T-helper 17 cell (primary cell): ENCODE measurements around the gene FUT3. TPM values are rescaled to one million over a fixed set of nuclear protein-coding genes. Genes with fewer than 3 reads are reported as not detected.

Experiments used
- ATAC-seq: fragments of 150-1000 bp; cut with Tn5 transposase; 2 replicates; pipeline ENCODE4 v1.10.0; 2021; ENCODE audit warnings: mild to moderate bottlenecking, moderate library complexity
- DNase-seq, 3 donors: peaks; one replicate each; pipeline versions ENCODE4 v3.0.0 to v3.0.0-alpha.2; 2020 to 2021
- H3K9me3 ChIP-seq: one replicate; pipeline ENCODE4 v1.7.0; 2013; ENCODE audit warnings: low read length, mild to moderate bottlenecking; ENCODE audit not compliant: control insufficient read depth, poor library complexity, severe bottlenecking
- H3K27ac Mint-ChIP-seq: one replicate; pipeline ENCODE4 v1.8.0; 2022; ENCODE audit warnings: mild to moderate bottlenecking, moderate library complexity, mixed read lengths
- H3K27me3 Mint-ChIP-seq: one replicate; pipeline ENCODE4 v1.8.0; 2022; ENCODE audit warnings: mixed read lengths
- H3K36me3 Mint-ChIP-seq: one replicate; pipeline ENCODE4 v1.8.0; 2022; ENCODE audit warnings: low read depth, mixed read lengths
- H3K4me1 Mint-ChIP-seq: one replicate; pipeline ENCODE4 v1.8.0; 2022; ENCODE audit warnings: mild to moderate bottlenecking, mixed read lengths
- H3K4me3 Mint-ChIP-seq: one replicate; pipeline ENCODE4 v1.8.0; 2022; ENCODE audit warnings: mild to moderate bottlenecking, moderate library complexity, mixed read lengths
- total RNA-seq, 4 donors: library from RNA in 2 of 4; stranded (reverse) in 2 of 4; gene quantifications; one replicate each; pipeline ENCODE4 v1.2.3 and lab custom pipeline; 2022 to 2026

FUT3 gene
- total RNA-seq, 2 donors from 2014 or later = 0.50 TPM; not detected in 1

DNA sequence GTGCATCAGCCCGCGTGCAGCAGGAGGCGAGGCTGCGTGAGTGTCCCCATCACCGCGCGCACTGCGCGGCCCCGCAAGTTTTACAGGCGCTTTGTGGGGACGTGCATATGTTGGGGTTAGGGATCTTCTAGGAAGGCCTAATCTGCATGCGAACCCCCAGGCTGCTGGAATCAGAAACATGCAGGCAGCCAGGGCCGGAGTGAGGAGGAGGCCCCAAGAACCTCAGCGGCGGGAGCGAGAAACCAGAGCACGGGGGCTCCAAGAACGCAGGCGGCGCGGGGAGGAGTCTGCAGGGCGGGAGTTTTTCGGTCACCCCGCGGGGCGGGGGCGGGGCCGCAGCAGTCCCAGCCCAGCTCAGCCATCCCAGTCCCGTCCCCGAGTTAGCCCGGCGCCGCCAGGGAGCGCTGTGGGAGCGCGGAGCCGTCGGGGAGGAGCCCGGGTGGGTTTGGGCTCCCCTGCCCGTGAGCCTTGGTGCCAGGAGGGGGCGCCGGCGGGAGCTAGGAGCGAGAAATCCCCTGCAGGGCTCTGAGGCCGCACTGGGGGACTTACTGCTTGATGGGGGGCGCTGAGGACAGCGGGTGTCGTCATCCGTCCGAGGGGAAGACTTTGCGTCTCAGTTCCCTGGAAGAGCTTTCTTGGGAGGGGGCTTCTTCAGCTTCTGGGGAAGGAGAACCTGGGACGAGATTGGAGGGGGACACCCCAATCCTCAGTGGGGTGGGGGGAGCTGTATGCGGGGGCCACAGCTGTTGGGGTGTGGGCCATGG lies 47.3 kb downstream of the FUT3 start:
- Mint-ChIP-seq H3K4me1 (peaks cover 12% of the 10 kb centered on the region), H3K27ac (peak overlapping the region; percentile 75), H3K27me3 (peaks cover 14% of the 10 kb centered on the region), H3K4me3 (peak overlapping the region; percentile 87), H3K36me3 (peaks cover under 1% of the 10 kb centered on the region)
- peak; percentile 88 to 96 (median 92) for DNase-seq
- H3K9me3 ChIP-seq = no peaks in the 10 kb centered on the region
- peak; percentile 97 for ATAC-seq

DNA sequence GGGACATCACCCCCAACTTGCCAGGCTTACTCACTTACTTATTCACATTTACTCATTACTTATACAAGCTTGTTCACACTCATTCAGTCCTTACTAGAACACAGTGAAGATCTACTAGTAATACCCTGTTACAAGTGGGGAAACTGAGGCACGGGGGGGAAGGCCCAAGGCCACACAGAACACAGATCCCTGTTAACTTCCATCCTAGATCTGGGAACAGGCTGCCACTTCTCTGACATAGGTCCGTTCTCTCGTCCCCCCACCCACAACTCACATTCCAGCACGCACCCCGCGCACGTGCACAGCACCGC lies 47.9 kb downstream of the FUT3 start:
- ATAC-seq = no peak
- no peak overlapping the region for H3K27ac Mint-ChIP-seq
- peaks cover 17% of the 10 kb centered on the region for H3K27me3 Mint-ChIP-seq

GRCh38 chr19:5801796-5802619 lies 49.2 kb downstream of the FUT3 start:
- Mint-ChIP-seq H3K27me3 (peaks cover 17% of the 10 kb centered on the region), H3K27ac (no peak overlapping the region), H3K36me3 (peaks cover 2% of the 10 kb centered on the region), H3K4me3 (peak overlapping the region; percentile 31), H3K4me1 (peaks cover 12% of the 10 kb centered on the region)
- no peak for DNase-seq
- no peak for ATAC-seq
- no peaks in the 10 kb centered on the region for H3K9me3 ChIP-seq

More for the DNA sequence above, 47.9 kb downstream of the FUT3 start:
- peaks cover 12% of the 10 kb centered on the region for H3K4me1 Mint-ChIP-seq
- peaks cover 2% of the 10 kb centered on the region for H3K36me3 Mint-ChIP-seq
- no peak for DNase-seq
- H3K4me3 Mint-ChIP-seq = peak overlapping the region; percentile 87
- no peaks in the 10 kb centered on the region for H3K9me3 ChIP-seq

DNA sequence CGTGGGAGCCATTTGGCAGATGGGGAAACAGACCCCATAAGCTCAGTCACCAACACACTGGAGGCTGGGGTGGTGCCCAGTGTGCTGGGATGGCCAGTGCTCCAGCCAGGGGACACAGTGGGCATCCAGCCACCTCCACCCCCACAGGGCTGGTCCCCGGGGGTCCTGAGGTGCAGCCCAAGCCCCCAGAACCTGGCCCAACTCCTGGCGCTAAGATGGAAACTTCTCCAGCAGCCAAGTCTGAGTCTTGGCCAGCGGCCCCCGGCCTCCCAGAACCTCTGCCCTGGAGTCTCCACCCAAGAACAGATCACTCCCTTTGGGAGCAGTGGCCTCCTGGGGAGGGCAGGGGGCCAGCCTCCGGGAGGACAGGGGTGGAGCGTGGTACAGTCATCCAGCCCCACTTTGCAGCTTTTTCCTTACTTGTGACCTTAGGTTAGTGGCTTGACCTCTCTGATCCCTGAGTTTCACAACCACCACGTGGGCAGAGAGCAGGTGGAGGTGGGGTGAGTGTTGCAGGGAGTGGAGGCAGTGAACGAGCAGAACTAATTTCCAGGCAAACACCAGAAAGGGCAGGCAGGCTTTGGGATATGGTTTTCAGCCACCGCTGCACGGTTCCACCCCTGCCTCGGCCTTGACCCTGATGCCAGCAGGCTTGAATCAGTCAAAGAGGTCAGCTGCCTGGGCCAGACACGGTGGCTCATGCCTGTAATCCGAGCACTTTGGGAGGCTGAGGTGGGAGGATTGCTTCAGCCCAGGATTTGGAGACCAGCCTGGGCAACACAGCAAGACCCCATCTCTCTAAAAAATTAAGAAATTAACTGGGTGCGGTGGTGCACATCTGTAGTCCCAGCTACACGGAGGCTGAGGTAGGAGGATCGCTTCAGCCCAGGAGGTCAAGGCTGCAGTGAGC lies 50.6 kb downstream of the FUT3 start:
- peaks cover 2% of the 10 kb centered on the region for H3K36me3 Mint-ChIP-seq
- H3K4me3 Mint-ChIP-seq = no peak overlapping the region
- no peak for DNase-seq
- peaks cover 12% of the 10 kb centered on the region for H3K4me1 Mint-ChIP-seq
- H3K27ac Mint-ChIP-seq = no peak overlapping the region
- H3K9me3 ChIP-seq = no peaks in the 10 kb centered on the region
- peaks cover 17% of the 10 kb centered on the region for H3K27me3 Mint-ChIP-seq
- no peak for ATAC-seq

- ATAC-seq = no peak
- peaks cover 12% of the 10 kb centered on the region for H3K4me1 Mint-ChIP-seq
- peaks cover 2% of the 10 kb centered on the region for H3K36me3 Mint-ChIP-seq
- no peak overlapping the region for H3K27ac Mint-ChIP-seq
- H3K27me3 Mint-ChIP-seq = peaks cover 17% of the 10 kb centered on the region
- no peak overlapping the region for H3K4me3 Mint-ChIP-seq
- no peak for DNase-seq
- no peaks in the 10 kb centered on the region for H3K9me3 ChIP-seq
Observed at GRCh38 chr19:5799247-5800241, 51.7 kb downstream of the FUT3 start.

DNA sequence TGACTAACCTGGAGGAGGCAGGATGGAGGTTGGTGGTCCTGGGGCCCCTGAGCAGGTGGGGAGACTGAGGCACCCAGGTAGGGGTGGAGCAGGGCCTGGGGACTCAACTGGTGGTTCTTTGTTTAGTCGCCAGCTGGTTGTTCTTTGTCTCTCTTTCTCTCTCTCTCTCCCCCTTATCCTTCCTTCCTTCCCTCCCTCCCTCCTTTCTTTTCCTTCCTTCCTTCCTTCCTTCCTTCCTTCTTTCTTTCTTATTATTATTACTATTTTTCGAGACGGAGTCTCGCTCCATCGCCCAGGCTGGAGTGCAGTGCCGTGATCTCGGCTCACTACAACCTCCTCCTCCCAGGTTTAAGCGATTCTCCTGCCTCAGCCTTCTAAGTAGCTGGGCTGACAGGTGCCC lies 53.0 kb downstream of the FUT3 start:
- no peaks in the 10 kb centered on the region for H3K9me3 ChIP-seq
- Mint-ChIP-seq H3K4me3 (no peak overlapping the region), H3K27me3 (peaks cover 17% of the 10 kb centered on the region), H3K36me3 (peaks cover 2% of the 10 kb centered on the region), H3K4me1 (peaks cover 7% of the 10 kb centered on the region), H3K27ac (no peak overlapping the region)
- ATAC-seq (no peak), DNase-seq (no peak)

GRCh38 chr19:5795382-5795919 lies 55.8 kb downstream of the FUT3 start:
- Mint-ChIP-seq H3K27me3 (peaks cover 5% of the 10 kb centered on the region), H3K4me3 (no peak overlapping the region), H3K4me1 (peaks cover 3% of the 10 kb centered on the region), H3K36me3 (peaks cover 2% of the 10 kb centered on the region), H3K27ac (no peak overlapping the region)
- H3K9me3 ChIP-seq = no peaks in the 10 kb centered on the region
- no peak for ATAC-seq
- no peak for DNase-seq

DNA sequence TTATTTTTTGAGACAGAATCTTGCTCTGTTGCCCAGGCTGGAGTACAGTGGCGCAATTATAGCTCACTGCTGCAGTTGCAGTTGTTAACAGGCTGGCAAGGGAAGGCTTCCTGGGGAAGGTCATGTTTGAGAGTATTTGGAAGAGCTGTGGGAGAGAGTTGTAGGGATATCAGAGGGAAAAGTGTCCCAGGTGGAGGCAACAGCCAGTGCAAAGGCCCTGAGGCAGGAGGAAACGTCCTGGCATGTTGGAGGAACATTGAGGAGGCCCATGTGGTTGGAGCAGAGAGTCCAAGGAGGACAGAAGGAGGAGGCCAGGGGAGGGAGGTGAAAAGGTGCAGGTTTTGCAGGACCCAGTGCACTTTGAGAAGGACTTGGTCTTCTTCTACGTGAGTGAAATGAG lies 58.1 kb downstream of the FUT3 start:
- no peak overlapping the region for H3K4me3 Mint-ChIP-seq
- DNase-seq (no peak), ATAC-seq (no peak)
- H3K27ac Mint-ChIP-seq = no peak overlapping the region
- H3K27me3 Mint-ChIP-seq = no peaks in the 10 kb centered on the region
- H3K9me3 ChIP-seq = no peaks in the 10 kb centered on the region
- H3K4me1 Mint-ChIP-seq = peaks cover 10% of the 10 kb centered on the region
- H3K36me3 Mint-ChIP-seq = peaks cover 7% of the 10 kb centered on the region

Other genes with a start within 250 kb of the FUT3 start
- gene SAFB2, start 228.7 kb downstream of the FUT3 start, total RNA-seq = 100 to 1,000 TPM; 241 to 255 TPM
- 100 to 1,000 TPM; 173 to 183 TPM for gene SAFB, start 228.4 kb downstream of the FUT3 start, total RNA-seq
- 10 to 100 TPM; 26.9 to 27.9 TPM for gene MICOS13, start 170.9 kb downstream of the FUT3 start, total RNA-seq
- 1 to 10 TPM; 1.4 to 3.1 TPM for gene HSD11B1L, start 170.4 kb downstream of the FUT3 start, total RNA-seq
- gene RPL36, start 161.2 kb downstream of the FUT3 start, total RNA-seq = 1,000 to 10,000 TPM in 1 of 2 donors, 100 to 1,000 TPM in 1; 811 to 1,376 TPM
- 10 to 100 TPM; 61.0 to 65.2 TPM for gene LONP1, start 131.3 kb downstream of the FUT3 start, total RNA-seq
- not detected for gene CATSPERD, start 130.8 kb downstream of the FUT3 start, total RNA-seq
- gene PRR22, start 66.7 kb downstream of the FUT3 start, total RNA-seq = 1 to 10 TPM; 3.8 to 3.9 TPM
- 100 to 1,000 TPM; 128 to 131 TPM for gene DUS3L, start 60.3 kb downstream of the FUT3 start, total RNA-seq
- gene NRTN, start 46.4 kb downstream of the FUT3 start, total RNA-seq = under 1 TPM; 0.35 to 0.39 TPM
- gene FUT6, start 11.7 kb downstream of the FUT3 start, total RNA-seq = not detected
- 1 to 10 TPM; 2.2 to 3.7 TPM for gene FUT5, start 19.1 kb upstream of the FUT3 start, total RNA-seq
- gene NDUFA11, start 52.3 kb upstream of the FUT3 start, total RNA-seq = 100 to 1,000 TPM; 102 to 108 TPM
- gene VMAC, start 53.4 kb upstream of the FUT3 start, total RNA-seq = 10 to 100 TPM; 24.6 TPM
- 10 to 100 TPM; 41.0 to 47.1 TPM for gene CAPS, start 62.8 kb upstream of the FUT3 start, total RNA-seq
- gene RANBP3, start 126.7 kb upstream of the FUT3 start, total RNA-seq = 10 to 100 TPM; 76.8 to 86.9 TPM